HG02970 (cell line): ENCODE data around the gene TAOK3.

ENCODE experiments used
- ATAC-seq: cut with Tn5 transposase; IDR thresholded peaks from one replicate; pipeline ENCODE4 v1.9.1; 2021; ENCODE audit warnings: mild to moderate bottlenecking, moderate library complexity, moderate number of reproducible peaks; ENCODE audit not compliant: unreplicated experiment, low FRiP score

The TAOK3 gene

DNA sequence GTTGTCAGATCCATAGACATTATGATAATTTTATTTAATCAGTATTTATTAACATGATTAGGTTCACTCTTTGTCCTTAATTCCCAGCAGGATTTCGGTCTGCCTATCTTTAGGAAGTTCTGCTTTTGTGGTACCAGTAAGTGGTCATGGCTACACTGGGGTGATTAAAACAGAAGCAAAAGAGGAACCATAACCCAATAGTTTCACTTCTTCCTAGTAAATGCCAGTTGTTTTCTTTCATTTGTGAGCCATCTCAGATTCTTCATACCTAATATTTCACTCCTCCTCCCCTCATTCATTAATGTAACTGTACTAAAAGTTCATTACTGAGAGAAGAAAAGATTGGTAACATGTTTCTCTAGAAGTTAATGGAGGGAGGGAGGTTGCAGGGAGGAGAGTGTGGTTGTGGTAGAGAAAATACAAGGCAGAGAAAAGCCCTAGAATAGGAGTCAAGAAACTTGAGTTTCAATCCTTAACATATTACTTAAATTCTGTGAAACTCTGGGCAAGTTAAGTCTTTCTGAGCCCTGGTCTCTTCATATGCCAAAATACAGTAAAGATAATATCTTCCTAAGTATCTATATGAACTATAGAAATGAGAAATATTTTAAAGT is 135.5 kb downstream of the TAOK3 start:
- peak; percentile 75 for ATAC-seq

DNA sequence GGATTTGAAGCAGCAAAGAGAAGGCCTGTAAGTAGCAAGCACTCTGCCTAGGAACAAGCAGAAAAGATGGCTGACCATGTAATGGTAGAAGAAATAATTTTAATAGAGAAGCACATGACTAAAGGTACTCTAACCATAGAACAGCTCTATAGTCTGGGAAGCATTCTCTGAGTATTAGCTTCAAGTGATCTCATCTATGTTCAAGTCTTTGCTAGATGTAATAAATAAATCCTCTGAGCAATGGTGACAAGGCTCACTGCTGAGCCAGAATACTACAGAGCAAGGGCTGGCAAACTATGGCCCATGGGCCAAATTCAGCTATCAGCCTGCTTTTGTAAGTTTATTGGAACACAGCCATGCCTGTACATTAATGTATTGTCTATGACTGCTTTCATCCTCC is 152.0 kb downstream of the TAOK3 start:
- no peak for ATAC-seq

DNA sequence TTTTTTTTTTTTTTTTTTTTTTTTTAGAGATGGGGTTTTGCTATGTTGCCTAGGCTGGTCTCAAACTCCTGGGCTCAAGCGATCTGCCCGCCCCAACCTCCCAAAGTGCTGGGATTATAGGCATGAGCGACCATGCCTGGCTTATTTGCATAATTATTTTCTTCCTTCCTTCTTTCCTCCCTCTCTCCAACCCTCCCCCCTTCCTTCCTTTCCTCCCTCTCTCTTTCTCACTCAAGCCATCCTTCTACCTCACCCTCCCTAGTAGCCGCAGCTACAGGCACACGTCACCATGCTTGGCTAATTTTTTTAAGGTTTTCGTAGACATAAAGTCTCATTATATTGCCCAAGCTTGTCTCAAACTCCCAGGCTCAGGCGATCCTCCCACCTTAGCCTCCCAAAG is 152.9 kb downstream of the TAOK3 start:
- no peak for ATAC-seq

DNA sequence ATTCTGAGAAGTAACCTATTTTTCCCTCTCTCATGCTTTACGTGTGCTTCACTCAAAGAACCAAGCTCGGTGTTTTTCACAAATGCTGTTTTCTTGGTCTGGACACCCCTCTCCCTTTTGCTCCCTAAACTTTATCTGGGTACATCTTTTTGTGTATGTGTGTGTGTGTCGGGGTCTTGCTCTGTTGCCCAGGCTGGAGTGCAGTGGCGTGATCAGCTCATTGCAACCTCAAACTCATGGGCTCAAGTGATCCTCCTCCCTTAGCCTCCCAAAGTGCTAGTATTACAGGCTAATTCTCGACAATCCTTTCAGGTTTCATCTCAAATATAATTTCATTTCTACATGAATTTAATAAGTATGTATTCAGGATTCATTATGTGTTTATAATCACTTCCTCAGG is 153.6 kb downstream of the TAOK3 start:
- ATAC-seq: no peak

DNA sequence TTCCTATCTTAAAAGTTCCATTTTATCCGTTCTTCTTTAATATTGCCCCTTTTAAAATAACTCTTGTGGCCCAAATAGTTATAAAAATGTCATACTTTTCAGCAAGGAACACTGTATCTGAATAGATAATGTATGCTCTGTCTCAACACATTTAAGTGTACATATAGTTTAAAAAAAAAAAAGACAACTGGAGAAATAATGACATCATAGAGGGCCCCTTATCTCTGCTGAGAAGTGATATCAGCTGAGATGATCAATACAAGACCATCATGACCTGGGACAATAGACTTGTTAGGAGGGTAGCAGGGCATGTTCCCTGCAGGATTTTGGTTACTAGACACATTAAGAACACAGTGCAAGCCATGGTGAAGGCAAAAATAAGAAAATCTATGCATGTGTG is 159.3 kb downstream of the TAOK3 start:
- ATAC-seq: no peak

DNA sequence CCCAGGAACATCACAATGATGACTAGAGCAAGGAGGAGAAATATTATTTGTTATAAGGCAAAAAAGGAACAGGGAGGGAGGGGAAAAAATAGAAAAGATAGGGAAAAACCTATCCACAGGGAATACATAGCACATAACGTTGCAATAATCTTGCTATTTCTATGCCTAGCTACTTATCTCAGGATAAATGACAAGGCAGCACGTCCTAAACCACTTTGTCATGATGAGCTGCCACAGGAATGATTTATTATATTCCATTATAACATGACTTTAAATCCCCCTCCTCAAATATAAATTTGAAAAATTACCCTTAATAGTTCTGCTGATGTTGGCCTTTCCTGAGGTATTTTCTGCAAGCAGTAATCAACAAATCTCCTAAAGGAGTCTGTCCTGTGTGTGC is 160.1 kb downstream of the TAOK3 start:
- ATAC-seq: no peak

DNA sequence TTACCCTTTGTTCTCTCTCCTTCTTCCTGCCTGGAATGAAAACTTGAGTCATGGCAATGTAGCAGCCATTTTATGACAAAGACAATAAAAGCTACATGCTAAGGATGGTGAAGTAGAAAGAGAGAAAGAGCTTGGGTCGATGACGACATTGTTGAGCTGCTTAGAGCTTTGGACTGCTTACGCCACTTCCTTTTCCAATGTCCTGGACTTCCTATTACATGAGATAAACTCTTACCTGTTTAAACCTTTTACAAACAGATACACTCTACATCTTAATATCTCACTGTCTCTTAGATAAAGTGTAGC is 166.6 kb downstream of the TAOK3 start:
- ATAC-seq: no peak

DNA sequence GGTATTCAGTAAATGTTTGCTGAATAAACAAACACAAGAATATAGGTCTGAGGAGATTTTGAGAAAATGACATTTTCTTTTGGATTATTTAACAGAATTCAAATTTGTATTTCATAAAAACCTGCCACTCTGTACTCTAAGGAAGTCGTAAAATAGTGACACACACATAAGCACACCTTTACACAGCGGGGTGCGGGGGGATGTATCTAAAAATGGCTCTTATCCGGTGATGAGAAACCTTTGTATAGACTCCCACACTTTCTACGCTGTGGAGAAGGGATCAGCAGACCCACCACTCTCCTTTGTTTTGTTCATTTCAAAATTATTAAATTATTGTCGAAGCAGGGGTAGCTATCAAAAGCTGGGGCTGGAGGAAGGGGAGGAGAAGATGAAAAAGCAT is 178.7 kb downstream of the TAOK3 start:
- ATAC-seq: no peak

DNA sequence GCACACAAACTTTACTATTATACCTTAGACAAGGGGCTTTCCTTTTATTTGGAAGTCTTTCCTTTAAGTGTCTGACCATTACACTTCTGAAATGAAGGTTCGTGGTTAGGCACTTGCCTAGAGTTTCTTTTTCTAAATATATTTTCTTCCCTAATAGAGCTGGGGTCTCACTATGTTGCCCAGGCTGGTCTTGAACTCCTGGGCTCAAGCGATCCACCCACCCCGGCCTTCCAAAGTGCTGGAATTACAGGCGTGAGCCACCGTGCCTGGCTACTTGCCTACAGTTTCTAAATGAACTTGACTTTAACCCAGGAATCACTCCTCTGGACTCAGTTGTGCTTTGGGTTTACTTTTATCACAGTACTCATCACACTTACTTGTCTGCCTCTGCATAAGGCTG is 179.2 kb downstream of the TAOK3 start:
- ATAC-seq: no peak

DNA sequence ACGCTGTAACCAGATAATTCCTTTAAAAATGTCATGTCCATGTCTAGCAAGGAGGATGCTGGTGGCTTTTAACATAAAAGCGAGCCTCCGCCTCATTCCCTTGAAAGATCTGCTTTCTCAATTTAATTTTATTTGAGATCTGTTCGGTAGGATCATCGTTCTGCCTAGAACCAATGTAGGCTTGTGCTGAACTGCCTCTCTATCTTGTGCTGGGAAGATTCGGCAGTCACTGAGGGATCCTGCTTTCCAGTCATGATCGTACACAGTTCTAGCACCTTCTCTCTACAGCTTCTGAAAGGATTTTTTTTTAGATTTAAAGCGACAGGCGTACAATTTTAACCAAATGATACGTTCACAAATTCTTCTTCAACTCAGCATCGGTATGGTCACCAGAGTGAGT is 182.4 kb downstream of the TAOK3 start:
- no peak for ATAC-seq

DNA sequence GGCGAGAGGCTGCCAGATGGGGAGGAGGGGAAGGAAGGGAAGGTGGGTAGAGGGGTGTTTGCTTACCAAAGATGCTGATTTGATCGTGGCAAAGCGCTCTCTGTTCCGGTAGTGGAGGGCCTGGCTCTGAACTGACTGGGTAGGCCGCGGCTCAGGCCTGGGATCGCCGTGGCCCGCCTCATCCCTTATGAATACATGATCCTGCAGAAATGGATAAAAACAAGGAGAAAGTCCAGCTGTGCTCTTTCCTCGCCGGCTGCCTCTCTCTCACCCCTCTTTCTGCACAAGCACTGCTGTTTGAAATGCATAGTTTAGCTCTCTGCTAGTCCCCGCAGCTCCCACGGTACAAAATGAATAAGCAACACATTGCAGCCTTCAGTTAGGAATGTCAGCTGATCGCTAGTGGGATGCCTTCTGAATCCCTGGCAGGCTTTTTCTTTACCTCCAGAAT is 182.9 kb downstream of the TAOK3 start:
- ATAC-seq: no peak

DNA sequence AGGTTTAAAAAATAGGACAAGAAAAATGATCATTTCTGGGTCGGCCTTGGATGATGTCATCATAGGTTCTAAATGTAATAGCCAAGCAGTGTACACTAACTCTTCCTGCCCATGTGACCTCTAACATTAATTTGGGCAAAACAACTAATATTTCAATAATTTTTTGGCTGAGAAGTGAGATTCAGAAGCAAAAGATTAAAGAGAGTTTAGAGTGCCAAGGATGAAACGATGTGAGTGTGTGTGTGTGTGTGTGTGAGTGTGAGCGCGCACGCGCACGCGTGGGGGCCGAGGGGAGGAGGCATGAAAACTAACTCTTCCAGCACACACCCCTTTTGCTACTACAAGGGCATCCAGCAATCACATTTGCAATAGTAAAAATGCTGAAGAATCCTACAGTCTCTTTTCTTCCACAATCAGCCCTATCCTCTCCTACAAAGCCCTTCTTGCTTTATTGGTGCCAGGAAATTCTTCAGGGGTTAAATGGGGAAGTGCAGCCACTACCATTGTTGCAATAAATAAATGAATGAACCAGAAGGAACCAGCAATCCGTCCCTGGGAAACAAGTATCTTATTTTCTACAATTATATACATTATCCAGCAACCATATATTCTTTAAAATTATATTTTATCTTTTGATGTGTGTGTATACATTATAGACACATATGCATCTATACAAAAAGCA is 183.9 kb downstream of the TAOK3 start:
- ATAC-seq: no peak

DNA sequence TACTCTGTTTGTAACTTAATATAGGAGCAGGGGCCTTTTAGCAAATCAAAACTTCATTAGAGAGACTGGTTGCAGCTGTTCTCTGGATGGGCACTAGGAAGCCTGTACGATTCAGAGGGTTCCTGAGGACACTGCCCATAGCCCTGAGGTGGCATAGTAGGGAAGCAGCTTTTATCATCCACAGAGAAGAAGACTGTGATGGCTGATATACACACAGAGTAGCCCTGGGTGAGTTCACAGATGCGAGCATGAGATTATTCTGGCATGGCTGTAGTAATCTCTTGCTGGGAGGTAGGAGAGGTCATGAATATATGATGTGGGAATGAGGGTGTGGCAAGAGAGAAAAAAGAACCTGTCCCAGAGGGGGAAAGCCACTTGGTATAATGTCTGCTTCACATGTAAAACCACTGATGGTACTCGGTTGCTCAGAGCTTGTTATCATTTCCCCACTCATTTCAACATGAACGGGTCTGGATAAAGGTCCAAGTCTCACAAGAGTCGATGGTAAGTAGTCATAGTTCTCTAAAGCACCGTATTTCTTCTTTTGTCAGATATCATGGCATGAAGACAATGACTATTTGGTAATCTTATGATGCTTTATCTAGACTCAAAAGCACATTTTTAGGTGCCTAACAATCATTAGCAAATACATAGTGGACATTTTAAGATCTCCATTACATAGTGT is 184.8 kb downstream of the TAOK3 start:
- ATAC-seq: no peak

DNA sequence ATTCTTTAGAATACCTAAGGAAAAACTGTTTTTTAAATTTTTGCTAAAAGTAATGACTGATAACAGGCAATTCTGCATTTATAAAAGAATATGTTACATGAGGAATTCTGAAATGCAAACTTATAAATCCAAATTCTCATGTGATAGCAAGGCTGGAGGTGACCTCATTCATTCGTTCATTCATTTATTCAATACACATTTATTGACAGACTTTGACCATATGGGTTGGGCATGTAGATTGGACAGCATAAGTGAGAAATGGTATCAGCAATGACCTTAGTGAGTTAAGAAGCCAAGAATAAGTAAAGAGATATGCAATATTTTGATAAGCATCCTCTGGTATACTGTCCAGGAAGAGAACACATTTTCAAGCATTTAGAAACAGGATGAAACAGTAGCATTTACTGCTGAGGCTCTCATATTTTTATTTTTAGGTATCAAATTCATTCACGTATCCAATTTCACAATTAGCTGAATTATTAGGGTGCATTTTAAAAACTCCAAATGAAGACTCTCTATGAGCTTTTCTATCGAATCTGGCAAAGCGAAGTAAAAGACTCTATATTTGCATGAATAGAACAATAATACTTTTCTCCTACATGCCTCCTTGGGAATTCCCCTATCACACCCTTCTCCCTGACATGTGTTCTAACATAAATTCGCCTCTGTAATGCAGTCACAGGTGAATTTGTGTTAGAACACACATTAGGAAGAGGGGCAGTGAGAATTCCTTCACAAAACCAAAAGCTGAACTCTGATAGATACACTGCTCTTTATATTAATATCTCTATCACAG is 186.9 kb downstream of the TAOK3 start:
- ATAC-seq: no peak

DNA sequence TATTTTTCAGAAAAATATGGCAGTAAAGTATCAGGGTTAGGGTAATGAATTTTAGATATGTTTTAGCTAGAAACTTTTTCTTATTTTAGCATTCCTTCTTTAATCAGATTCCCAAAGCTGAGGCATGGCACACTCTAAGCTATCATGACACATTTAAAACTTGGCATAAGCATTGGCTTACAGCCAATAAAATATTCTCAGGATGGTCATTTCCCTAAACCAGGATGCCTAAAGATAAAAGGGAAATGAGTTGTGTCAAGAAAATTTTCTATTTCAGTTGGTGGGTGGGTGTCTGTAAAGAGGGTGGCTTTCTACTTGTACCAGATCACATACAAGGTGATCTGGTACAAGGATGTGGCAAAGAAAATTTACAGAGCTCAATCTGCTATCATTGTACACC is 189.0 kb downstream of the TAOK3 start:
- no peak for ATAC-seq

DNA sequence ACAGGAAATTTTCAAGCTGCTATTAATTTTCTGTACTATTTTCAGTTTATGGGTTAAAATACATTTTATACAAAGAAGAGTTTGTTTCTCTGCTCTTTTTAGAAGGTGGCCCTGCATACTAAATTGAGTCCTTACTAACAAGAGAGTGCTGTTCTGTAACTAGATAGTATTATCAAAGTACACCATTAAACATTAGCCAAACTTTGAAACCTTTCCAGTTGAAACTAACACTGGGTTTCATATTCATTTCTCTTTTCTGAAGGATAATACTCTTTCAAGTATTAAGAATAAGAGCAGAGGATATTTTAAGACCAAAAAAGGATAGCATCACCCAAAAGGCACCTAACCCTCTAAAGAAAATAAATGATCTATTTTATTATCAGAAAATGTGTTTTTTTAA is 189.6 kb downstream of the TAOK3 start:
- no peak for ATAC-seq

DNA sequence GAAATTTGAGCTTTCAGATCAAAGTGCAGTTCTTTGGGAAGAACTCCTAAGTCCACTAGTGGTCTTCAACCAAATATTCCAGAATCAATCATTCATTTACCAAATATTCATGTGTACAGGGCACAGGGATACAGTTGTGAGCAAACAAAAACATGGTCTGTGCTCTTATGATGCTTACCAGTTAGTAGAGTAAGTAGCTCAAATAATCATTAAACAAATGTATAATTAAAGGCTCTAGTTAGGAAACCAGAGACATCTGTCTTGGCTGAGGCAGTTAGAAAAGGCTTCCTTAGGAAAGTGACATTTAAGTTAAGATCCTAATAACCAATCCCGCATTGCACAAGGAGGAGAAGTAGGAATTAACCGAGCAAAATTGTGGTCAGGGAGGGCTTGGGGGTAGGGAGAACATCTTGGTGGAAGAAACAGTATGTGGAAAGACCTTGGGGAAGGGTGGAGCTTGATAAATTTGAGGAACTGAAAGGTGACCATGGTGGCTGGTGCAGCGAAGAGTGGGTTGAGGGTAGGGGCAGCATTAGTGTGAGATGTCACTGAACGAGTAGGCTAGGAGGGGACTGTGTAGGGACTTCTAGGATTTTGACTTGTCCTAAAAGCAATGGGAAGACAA is 196.8 kb downstream of the TAOK3 start:
- ATAC-seq: no peak

DNA sequence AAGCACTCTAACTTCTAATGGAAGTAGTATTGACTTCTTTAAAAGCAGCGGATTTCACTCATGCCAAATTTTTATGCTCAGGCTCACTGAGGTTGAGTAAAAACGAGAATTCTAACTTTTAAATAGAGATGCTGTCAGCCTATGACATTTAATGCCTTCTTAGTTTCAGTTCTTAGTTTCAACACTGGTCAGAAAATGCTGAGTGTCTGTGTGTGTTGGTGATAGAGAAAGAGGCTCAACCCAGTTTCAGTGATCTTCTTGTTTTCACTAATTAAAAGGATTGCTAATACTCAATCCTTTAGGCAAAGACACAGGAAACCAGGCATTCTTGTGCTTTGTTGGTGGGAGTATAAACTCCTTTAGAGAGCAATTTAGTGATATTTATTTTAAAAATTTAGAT is 205.8 kb downstream of the TAOK3 start:
- peak; percentile 89 for ATAC-seq

DNA sequence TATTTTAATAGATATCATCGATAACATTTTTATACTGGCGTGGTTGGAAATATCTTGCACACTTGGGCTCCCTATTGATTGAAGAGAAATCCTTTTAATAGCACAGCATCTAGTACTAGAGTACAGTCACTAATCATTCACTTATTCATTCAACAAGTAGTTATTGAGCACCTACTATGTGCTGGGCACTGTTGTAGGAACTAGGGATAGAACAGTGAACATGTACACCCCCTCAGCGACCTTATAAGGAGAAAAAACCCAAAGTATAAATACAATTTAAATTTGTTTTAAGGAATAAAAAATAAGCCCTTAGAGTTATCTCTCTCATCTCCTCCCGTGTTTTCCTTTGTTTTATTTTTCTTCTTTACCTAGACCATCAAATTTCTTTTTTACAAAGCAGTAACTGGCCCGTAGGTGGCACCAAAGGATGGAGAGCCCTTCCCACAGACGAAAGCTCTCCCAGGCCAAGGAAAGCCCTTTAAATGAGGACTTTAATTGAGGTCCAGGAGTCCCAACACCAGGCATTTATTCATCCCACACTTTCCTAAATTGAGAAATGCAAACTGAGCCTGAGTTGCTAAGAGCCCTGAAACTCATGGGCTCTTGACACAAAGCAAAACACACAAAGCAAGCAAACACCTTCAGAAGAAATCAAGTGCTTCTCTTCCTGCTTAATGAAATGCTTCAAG is 207.8 kb downstream of the TAOK3 start:
- ATAC-seq: no peak

DNA sequence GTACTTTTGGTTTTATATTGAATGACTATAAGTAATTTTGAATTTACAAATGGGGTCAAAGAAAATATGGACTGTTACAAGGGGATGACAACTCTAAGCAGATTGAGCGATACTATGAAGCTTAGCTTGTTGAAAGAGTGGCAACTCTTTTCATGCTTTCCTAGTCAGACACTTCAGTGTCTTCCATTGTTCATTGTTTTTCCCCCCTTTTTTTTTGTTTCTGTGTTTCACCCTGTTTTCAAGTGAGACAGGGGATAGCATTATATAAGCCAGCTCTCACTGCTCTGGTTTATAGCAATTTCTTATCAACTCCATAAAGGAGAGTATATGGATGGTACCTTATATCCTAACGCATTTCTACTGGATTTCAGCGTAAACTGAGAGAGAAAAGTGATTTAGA is 212.2 kb downstream of the TAOK3 start:
- ATAC-seq: no peak
